Lower leg skin (tissue), 3 donors: Measurements from ENCODE around the gene MCTP2.

ENCODE experiments used
- CTCF ChIP-seq, 3 donors: fragments of 450-650 bp; IDR thresholded peaks; one replicate each; pipeline ENCODE4 v1.5.1; 2016; ENCODE audit warnings: antibody characterized with exemption in 3 of 3, mild to moderate bottlenecking in 3 of 3, moderate library complexity in 2 of 3
- POLR2A ChIP-seq, 2 donors: fragments of 450-650 bp; IDR thresholded peaks; one replicate each; pipeline ENCODE4 v1.6.1; 2016 to 2017; ENCODE audit warnings: antibody characterized with exemption in 2 of 2, mild to moderate bottlenecking in 1 of 2, moderate library complexity in 1 of 2

- TF ChIP-seq POLR2A (IDR thresholded peaks at IDR 0.05) (no peak), CTCF (IDR thresholded peaks at IDR 0.05) (no peak)
Observed at GRCh38 chr15:94205366-94205765, 26.0 kb upstream of the MCTP2 start.
